Fibroblast of lung (primary cell): ENCODE measurements around the gene TMEM132D.

Experiments used
- EZH2 ChIP-seq: IDR thresholded peaks from 2 replicates; pipeline ENCODE4 v1.5.1; 2012; ENCODE audit warnings: low read length, control low read depth, mild to moderate bottlenecking; ENCODE audit errors: missing control alignments
- TF ChIP-seq, protein P1 (sequence below), 2 donors: IDR thresholded peaks in 1 of 2; conservative IDR thresholded peaks in 1 of 2; 1 replicate in 1 of 2; 2 replicates in 1 of 2; pipeline ENCODE4 v1.5.1; 2011 to 2012; ENCODE audit warnings: low read length in 2 of 2, control low read depth in 1 of 2, inconsistent platforms in 1 of 2, low read depth in 1 of 2, mild to moderate bottlenecking in 1 of 2

DNA sequence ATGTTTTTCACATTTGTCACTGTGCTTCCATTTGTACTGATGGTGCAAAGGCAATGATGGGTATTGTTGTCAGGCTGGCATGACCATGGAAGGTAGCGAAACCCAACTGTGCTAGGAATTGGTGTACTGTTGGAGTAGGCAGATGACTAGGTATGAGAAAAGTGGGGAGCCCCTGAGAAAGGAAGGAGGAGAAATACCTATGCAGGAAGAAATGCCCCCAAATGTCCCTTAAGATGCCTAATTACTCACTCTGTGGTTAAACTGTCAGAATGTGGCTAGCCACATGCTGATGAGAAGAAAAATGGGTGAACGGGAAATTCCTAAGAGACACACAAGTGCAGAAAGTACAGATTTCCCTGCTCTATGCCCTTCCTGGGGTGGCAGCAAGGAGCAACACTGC, 339.1 kb downstream of the TMEM132D start:
- TF ChIP-seq, protein P1, sequence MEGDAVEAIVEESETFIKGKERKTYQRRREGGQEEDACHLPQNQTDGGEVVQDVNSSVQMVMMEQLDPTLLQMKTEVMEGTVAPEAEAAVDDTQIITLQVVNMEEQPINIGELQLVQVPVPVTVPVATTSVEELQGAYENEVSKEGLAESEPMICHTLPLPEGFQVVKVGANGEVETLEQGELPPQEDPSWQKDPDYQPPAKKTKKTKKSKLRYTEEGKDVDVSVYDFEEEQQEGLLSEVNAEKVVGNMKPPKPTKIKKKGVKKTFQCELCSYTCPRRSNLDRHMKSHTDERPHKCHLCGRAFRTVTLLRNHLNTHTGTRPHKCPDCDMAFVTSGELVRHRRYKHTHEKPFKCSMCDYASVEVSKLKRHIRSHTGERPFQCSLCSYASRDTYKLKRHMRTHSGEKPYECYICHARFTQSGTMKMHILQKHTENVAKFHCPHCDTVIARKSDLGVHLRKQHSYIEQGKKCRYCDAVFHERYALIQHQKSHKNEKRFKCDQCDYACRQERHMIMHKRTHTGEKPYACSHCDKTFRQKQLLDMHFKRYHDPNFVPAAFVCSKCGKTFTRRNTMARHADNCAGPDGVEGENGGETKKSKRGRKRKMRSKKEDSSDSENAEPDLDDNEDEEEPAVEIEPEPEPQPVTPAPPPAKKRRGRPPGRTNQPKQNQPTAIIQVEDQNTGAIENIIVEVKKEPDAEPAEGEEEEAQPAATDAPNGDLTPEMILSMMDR (conservative IDR thresholded peaks at IDR 0.05 in 1 of 2, IDR thresholded peaks at IDR 0.05 in 1 of 2; ENCODE audit: low read depth in 1 of 2, low read length in 2 of 2), result no peak
- no peak for TF ChIP-seq EZH2
